ENCODE measurements around the gene LGR5. TPM values are rescaled to one million over a fixed set of nuclear protein-coding genes. Genes with fewer than 3 reads are reported as not detected.
"Not testable (repeated sequence)": the region's sequence is repeated elsewhere in the genome, so short reads cannot be mapped to it uniquely, and the experiment has no call there.

Gene LGR5
- total RNA-seq, 3 donors from 2014 or later = not detected

DNA sequence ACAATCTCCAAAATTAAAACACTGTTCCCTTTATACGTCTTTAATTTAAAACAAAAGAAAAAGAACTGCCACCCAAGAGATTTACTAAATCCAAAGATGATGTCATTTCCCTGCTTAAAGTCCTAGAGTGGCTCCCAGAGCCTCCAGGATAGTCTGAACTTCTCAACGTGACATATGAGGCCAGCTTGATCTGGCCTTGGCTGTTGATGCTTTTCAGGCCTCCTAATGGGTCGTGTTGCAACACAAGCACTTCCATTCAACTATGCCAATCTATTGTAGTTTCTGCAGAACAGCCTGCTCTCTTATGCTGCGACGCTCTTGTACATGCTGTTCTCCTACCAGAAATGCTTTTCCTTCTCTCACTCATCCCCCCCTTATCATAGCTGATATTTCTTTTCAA is 35.7 kb downstream of the LGR5 start:
- no peak overlapping the region for H3K4me3 Mint-ChIP-seq
- H3K9me3 Mint-ChIP-seq = no peaks in the 10 kb centered on the region
- no peaks in the 10 kb centered on the region for H3K36me3 Mint-ChIP-seq (ENCODE audit: insufficient read depth)
- no peak for DNase-seq
- H3K4me1 Mint-ChIP-seq (ENCODE audit: low read depth) = no peaks in the 10 kb centered on the region
- no peak for ATAC-seq
- H3K27me3 Mint-ChIP-seq (ENCODE audit: low read depth) = peaks cover 18% of the 10 kb centered on the region

- ATAC-seq (no peak), DNase-seq (no peak)
- Mint-ChIP-seq H3K4me1 (ENCODE audit: low read depth) (no peaks in the 10 kb centered on the region), H3K9me3 (no peaks in the 10 kb centered on the region), H3K4me3 (no peak overlapping the region), H3K27me3 (ENCODE audit: low read depth) (peaks cover 22% of the 10 kb centered on the region), H3K36me3 (ENCODE audit: insufficient read depth) (no peaks in the 10 kb centered on the region)
These were observed 36.9 kb downstream of the LGR5 start for GRCh38 chr12:71476513-71476912.

DNA sequence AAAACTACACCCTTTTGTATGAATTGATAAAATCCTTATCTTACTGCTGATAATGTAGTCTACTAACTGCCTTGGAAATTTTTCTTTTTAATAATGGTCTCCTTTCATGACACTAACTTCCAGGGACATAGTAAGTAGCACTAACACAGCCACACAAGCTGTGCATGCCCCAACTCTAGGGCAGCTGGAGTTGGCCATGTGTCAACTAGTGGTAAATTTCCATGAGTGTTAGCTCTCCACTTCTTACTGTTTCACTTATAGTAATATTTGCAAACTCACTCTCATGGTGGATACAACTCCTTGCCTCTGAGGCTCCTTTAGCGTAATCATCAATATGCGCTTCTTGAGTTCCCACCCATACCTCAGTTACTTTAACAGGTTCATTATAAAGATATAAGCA is 38.0 kb downstream of the LGR5 start:
- DNase-seq (no peak), ATAC-seq (no peak)
- H3K4me1 Mint-ChIP-seq (ENCODE audit: low read depth) = no peaks in the 10 kb centered on the region

GRCh38 chr12:71478270-71478669 is 38.7 kb downstream of the LGR5 start:
- Mint-ChIP-seq H3K9me3 (no peaks in the 10 kb centered on the region), H3K36me3 (ENCODE audit: insufficient read depth) (no peaks in the 10 kb centered on the region), H3K4me1 (ENCODE audit: low read depth) (no peaks in the 10 kb centered on the region), H3K27me3 (ENCODE audit: low read depth) (peaks cover 22% of the 10 kb centered on the region), H3K4me3 (no peak overlapping the region)
- ATAC-seq (no peak), DNase-seq (no peak)

More for the DNA sequence above, 38.0 kb downstream of the LGR5 start:
- Mint-ChIP-seq H3K4me3 (no peak overlapping the region), H3K9me3 (no peaks in the 10 kb centered on the region), H3K36me3 (ENCODE audit: insufficient read depth) (no peaks in the 10 kb centered on the region), H3K27me3 (ENCODE audit: low read depth) (peaks cover 22% of the 10 kb centered on the region)

- no peak for ATAC-seq
- peaks cover 12% of the 10 kb centered on the region for H3K27me3 Mint-ChIP-seq (ENCODE audit: low read depth)
- no peaks in the 10 kb centered on the region for H3K9me3 Mint-ChIP-seq
- DNase-seq = no peak
- H3K36me3 Mint-ChIP-seq (ENCODE audit: insufficient read depth) = no peaks in the 10 kb centered on the region
- no peak overlapping the region for H3K4me3 Mint-ChIP-seq
- H3K4me1 Mint-ChIP-seq (ENCODE audit: low read depth) = no peaks in the 10 kb centered on the region
These were observed 44.8 kb downstream of the LGR5 start for GRCh38 chr12:71484272-71484905.

- H3K4me1 Mint-ChIP-seq (ENCODE audit: low read depth); H3K4me3 Mint-ChIP-seq; H3K27me3 Mint-ChIP-seq (ENCODE audit: low read depth); ATAC-seq; DNase-seq; H3K36me3 Mint-ChIP-seq (ENCODE audit: insufficient read depth); H3K9me3 Mint-ChIP-seq: not testable (repeated sequence)
These were observed 51.2 kb downstream of the LGR5 start for GRCh38 chr12:71490844-71491243.

GRCh38 chr12:71492604-71493003 is 53.0 kb downstream of the LGR5 start:
- Mint-ChIP-seq H3K4me1 (ENCODE audit: low read depth) (no peaks in the 10 kb centered on the region), H3K27me3 (ENCODE audit: low read depth) (no peaks in the 10 kb centered on the region), H3K4me3 (no peak overlapping the region), H3K36me3 (ENCODE audit: insufficient read depth) (no peaks in the 10 kb centered on the region), H3K9me3 (no peaks in the 10 kb centered on the region)
- DNase-seq (no peak), ATAC-seq (no peak)

DNA sequence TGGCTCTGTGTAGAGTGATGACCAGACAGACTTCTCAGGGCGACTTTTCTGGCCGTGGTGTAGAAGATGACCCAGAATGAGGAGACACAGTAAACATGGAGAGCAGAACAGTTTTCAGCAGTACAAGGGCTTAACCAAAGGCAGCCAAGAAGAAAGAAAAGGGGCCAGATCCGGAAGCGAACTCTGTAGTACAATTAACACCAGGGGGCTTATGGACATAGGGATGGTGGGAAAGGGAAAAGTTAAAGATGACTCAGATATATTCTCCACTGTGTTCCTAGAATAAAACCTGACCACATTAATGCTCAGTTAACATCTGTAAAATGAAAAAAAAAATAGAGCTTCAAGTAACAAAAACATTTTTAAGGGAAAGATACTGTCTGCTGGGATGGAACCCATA is 60.2 kb downstream of the LGR5 start:
- ATAC-seq = no peak
- Mint-ChIP-seq H3K27me3 (ENCODE audit: low read depth) (no peaks in the 10 kb centered on the region), H3K4me1 (ENCODE audit: low read depth) (peaks cover 11% of the 10 kb centered on the region), H3K9me3 (no peaks in the 10 kb centered on the region), H3K36me3 (ENCODE audit: insufficient read depth) (no peaks in the 10 kb centered on the region), H3K4me3 (no peak overlapping the region)
- no peak for DNase-seq

- H3K4me3 Mint-ChIP-seq = no peak overlapping the region
- H3K9me3 Mint-ChIP-seq = no peaks in the 10 kb centered on the region
- no peaks in the 10 kb centered on the region for H3K36me3 Mint-ChIP-seq (ENCODE audit: insufficient read depth)
- peaks cover 11% of the 10 kb centered on the region for H3K4me1 Mint-ChIP-seq (ENCODE audit: low read depth)
- H3K27me3 Mint-ChIP-seq (ENCODE audit: low read depth) = no peaks in the 10 kb centered on the region
- ATAC-seq (no peak), DNase-seq (no peak)
These were observed 64.2 kb downstream of the LGR5 start for GRCh38 chr12:71503579-71504391.

DNA sequence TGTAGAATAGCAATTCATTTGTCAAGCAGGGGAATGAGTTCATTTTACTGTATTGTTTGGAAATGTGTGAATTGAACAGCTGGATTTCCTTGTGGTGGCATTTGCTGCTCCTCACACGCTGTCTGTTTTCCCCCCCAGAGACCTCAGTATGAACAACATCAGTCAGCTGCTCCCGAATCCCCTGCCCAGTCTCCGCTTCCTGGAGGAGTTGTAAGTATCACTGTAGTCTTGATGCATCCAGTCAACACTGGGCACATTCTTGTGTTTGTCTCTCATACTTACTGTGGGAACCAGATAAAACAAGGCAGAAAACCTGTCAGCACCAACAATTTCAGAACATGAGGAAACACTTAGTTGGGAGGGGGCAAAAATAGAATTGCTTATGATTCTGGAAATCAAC is 64.9 kb downstream of the LGR5 start:
- Mint-ChIP-seq H3K36me3 (ENCODE audit: insufficient read depth) (no peaks in the 10 kb centered on the region), H3K27me3 (ENCODE audit: low read depth) (no peaks in the 10 kb centered on the region), H3K4me1 (ENCODE audit: low read depth) (peaks cover 11% of the 10 kb centered on the region), H3K9me3 (no peaks in the 10 kb centered on the region), H3K4me3 (no peak overlapping the region)
- ATAC-seq (no peak), DNase-seq (no peak)

- Mint-ChIP-seq H3K9me3 (no peaks in the 10 kb centered on the region), H3K27me3 (ENCODE audit: low read depth) (peaks cover 10% of the 10 kb centered on the region), H3K36me3 (ENCODE audit: insufficient read depth) (no peaks in the 10 kb centered on the region), H3K4me1 (ENCODE audit: low read depth) (no peaks in the 10 kb centered on the region), H3K4me3 (no peak overlapping the region)
- ATAC-seq = no peak
- DNase-seq = no peak
These were observed 70.1 kb downstream of the LGR5 start for GRCh38 chr12:71509705-71510104.

DNA sequence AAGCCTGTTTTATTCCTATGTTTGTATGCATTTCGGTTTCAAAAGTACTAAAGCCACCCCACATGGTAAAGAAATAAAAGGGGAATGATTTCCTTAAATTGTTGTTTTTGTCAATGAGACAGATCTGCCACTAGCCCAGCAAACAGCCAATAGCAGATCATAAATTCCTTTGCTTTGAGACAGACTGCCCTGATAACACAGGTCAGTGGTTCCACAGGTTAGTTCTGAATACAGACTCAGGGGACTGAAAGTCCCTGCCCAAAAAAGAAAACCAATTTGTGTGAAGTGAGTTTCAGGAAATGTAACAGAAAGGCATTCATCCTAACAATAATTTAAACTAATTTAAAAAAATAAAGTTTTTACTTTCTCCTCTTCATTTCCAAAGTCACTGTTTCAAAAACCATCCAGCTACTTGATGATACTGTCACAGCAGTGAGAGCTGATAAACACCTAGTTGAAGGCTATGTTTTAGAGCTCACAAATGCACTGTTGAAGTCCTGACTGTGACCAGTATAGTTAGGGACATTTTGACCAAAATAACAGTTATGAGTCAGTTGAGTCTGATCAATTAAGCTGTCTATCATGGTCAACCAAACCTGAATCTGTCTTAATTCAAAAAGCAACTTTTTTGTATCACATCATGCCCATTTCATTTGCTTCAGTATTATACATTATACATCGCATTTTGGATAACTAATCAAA is 77.7 kb downstream of the LGR5 start:
- H3K9me3 Mint-ChIP-seq = peaks cover 5% of the 10 kb centered on the region
- H3K36me3 Mint-ChIP-seq (ENCODE audit: insufficient read depth) = no peaks in the 10 kb centered on the region
- DNase-seq (no peak), ATAC-seq (no peak)
- peaks cover 15% of the 10 kb centered on the region for H3K27me3 Mint-ChIP-seq (ENCODE audit: low read depth)
- H3K4me3 Mint-ChIP-seq = no peak overlapping the region
- H3K4me1 Mint-ChIP-seq (ENCODE audit: low read depth) = no peaks in the 10 kb centered on the region

DNA sequence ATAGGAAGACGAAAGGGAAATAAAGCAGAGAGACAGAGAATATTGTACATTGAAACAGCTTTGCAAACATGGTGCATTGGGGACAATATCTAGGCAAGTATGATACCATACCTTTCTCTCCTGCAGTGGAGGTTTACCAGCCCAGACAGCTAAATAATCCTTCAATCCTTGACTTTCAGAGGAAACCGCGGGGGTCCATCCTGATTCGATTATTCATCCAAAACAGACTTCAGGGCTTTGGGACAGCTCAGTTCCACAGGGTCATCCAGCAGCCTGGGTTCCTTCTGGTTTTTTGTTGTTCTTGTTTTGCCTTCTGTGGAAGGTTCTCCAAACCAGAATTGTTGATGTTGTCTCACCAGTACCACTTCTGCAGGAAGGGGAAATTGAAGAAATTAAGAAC is 81.5 kb downstream of the LGR5 start:
- no peaks in the 10 kb centered on the region for H3K36me3 Mint-ChIP-seq (ENCODE audit: insufficient read depth)
- no peak for ATAC-seq

GRCh38 chr12:71524626-71525025 is 85.0 kb downstream of the LGR5 start:
- no peak overlapping the region for H3K4me3 Mint-ChIP-seq
- H3K36me3 Mint-ChIP-seq (ENCODE audit: insufficient read depth) = no peaks in the 10 kb centered on the region
- no peaks in the 10 kb centered on the region for H3K4me1 Mint-ChIP-seq (ENCODE audit: low read depth)
- DNase-seq (no peak), ATAC-seq (no peak)
- H3K9me3 Mint-ChIP-seq = peaks cover 5% of the 10 kb centered on the region
- H3K27me3 Mint-ChIP-seq (ENCODE audit: low read depth) = peaks cover 8% of the 10 kb centered on the region

More for the DNA sequence above, 81.5 kb downstream of the LGR5 start:
- Mint-ChIP-seq H3K27me3 (ENCODE audit: low read depth) (peaks cover 10% of the 10 kb centered on the region), H3K9me3 (peaks cover 5% of the 10 kb centered on the region), H3K4me3 (no peak overlapping the region), H3K4me1 (ENCODE audit: low read depth) (no peaks in the 10 kb centered on the region)
- DNase-seq = no peak

DNA sequence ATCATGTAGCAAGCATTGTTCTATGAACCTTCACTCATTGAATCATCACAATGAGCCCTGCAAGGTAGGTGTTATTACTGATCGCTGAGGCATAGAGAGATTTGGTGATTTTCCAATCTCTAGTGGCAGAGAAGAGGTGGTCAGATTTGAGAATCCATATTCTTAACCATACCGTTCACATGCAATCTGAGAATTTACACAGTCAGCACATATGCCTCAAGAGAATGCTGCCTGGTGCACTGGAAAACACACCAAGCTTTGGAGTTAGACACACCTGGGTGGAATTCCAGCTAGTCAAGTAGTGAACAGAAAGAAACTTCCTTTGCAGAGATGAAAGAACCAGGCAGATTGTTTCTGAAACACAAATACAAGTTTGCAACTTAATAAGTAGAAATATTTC is 94.1 kb downstream of the LGR5 start:
- ATAC-seq (no peak), DNase-seq (no peak)
- H3K27me3 Mint-ChIP-seq (ENCODE audit: low read depth) = no peaks in the 10 kb centered on the region
- H3K9me3 Mint-ChIP-seq = no peaks in the 10 kb centered on the region
- no peaks in the 10 kb centered on the region for H3K4me1 Mint-ChIP-seq (ENCODE audit: low read depth)
- H3K36me3 Mint-ChIP-seq (ENCODE audit: insufficient read depth) = no peaks in the 10 kb centered on the region
- H3K4me3 Mint-ChIP-seq = no peak overlapping the region
